Measurements from ENCODE around the gene TRMT1.

Gene TRMT1

DNA sequence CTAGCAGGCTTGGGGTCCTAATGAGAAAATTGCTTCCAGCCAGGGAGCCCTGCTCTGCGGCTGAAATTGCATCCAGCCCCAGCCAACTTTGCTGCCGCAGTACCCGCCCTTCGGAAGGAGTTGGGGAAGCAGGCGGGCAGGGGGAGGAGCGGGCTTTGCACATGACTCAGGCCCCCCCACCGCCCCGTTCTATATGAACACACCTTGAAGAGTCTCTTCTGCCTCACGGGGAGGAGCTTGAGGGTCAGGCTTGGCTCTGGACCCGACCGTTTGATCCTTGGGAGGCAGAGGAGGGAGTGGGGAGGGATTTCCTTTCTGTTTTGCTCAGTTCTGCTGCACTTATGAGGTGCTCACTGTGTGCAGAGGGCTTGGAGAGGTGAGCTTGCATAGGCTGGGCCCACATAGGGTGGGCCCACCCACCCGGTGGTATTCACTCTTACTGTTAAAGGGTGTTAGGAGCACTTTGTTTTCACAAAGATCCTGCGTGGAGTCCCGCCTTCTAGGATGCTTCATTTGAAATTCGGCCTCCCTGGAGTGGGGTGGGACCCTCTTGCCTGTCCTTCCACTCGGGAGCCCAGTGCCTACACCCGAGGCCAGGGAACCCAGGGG is 60.4 kb downstream of the TRMT1 start:
- peak overlapping the region; percentile 96 for H4K8ac ChIP-seq (ENCODE audit: low read length)
- peak overlapping the region; percentile 46 for H2BK120ac ChIP-seq (ENCODE audit: low read depth, low read length)
- H2AFZ ChIP-seq (ENCODE audit: low read depth, low read length) = no peak overlapping the region
- WGBS = 21% methylated on average over 13 of the region's 17 CpGs
- H3K79me1 ChIP-seq (replicated peaks; ENCODE audit: low read length, poor library complexity, severe bottlenecking) = no peaks in the 10 kb centered on the region
- no peak overlapping the region for H3K23ac ChIP-seq (ENCODE audit: low read length in 2 of 2)
- H2BK12ac ChIP-seq (ENCODE audit: low read length in 2 of 2) = peak overlapping the region; percentile 61 to 95
- no peak overlapping the region for H3K4me2 ChIP-seq (ENCODE audit: low read length, poor library complexity, severe bottlenecking)
- H3K9ac ChIP-seq (ENCODE audit: low read length) = peak overlapping the region; percentile 87
- H3K4me1 ChIP-seq (ENCODE audit: control insufficient read depth, insufficient read depth, low read depth, low read length) = peaks cover 83% of the 10 kb centered on the region
- H3K18ac ChIP-seq (ENCODE audit: low read depth in 1 of 2, low read length in 2 of 2) = peak overlapping the region; percentile 65 to 100
- H2BK5ac ChIP-seq (ENCODE audit: low read depth, low read length, poor library complexity, severe bottlenecking) = no peak overlapping the region
- DNase-seq = peak; percentile 29
- peak overlapping the region in 1 of 2 experiments; percentile 69 for H3K4me3 ChIP-seq (ENCODE audit: insufficient read depth in 1 of 2, low read depth in 1 of 2, low read length in 2 of 2)
- H3K36me3 ChIP-seq (ENCODE audit: control insufficient read depth in 1 of 2, insufficient read depth in 2 of 2, low read depth in 1 of 2, low read length in 2 of 2) = peaks cover 2 to 12% of the 10 kb centered on the region in 2 experiments
- H3K14ac ChIP-seq (ENCODE audit: low read length in 2 of 2) = peak overlapping the region in 1 of 2 experiments; percentile 16
- peak overlapping the region; percentile 82 for H2AK5ac ChIP-seq (ENCODE audit: low read length, severe bottlenecking)
- no peaks in the 10 kb centered on the region for H3K9me3 ChIP-seq (ENCODE audit: control insufficient read depth, low read length)
- H4K91ac ChIP-seq (ENCODE audit: low read length) = peak overlapping the region; percentile 99
- H3K4ac ChIP-seq (ENCODE audit: low read depth in 1 of 2, low read length in 2 of 2) = peak overlapping the region; percentile 9 to 93
- no peaks in the 10 kb centered on the region for H3K27me3 ChIP-seq (ENCODE audit: control insufficient read depth in 1 of 2, insufficient read depth in 1 of 2, low read length in 2 of 2)
- peak overlapping the region; percentile 86 for H3K27ac ChIP-seq (ENCODE audit: low read length, poor library complexity, severe bottlenecking)
- H2BK15ac ChIP-seq (ENCODE audit: low read depth, poor library complexity, severe bottlenecking) = peak overlapping the region; percentile 66

DNA sequence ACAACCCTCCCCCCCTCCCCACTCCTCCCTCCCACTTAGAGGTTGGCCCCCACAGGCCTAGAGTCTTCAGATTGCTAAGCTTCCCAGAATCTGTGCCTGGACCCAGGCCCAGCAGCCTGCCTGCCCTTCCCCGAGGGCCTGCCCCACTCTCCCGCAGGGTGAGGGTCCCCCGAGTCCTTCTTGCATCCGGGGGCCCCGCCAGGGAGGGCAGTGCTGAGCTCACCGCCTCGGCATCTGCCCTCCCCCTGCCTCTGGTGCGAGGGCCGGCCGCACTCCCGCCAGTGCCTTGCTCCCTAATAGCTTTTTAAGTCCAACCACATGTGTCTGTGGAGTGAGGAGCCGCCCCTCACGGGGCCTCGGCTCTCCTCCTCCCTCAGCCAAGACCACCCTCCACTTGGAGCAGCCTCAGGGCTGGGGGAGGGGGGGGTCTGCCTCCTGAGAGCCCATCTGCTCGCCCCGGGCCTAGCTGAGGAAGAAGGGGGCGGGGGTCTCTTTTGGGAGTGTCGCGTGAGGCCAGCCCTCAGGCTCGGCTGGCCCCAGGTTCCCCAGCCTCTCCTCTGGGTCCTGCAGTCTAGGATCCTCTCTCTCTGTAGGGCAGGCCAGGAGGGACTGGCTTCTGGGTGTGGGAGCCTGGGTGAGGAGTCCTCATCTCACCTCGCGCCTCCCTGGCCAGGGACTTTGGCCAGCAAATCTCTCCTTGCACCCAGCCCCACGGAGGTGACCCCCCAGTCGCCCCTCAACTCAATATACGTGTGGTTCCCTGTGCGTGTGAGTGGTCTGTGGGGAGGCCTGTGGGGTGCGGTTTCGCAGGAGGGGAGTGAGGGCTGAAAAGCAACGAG is 61.1 kb downstream of the TRMT1 start:
- peak overlapping the region; percentile 88 to 97 for H2BK12ac ChIP-seq (ENCODE audit: low read length in 2 of 2)
- peak overlapping the region; percentile 40 for H3K4me2 ChIP-seq (ENCODE audit: low read length, poor library complexity, severe bottlenecking)
- peak overlapping the region; percentile 46 for H2BK120ac ChIP-seq (ENCODE audit: low read depth, low read length)
- peak overlapping the region; percentile 99 for H4K91ac ChIP-seq (ENCODE audit: low read length)
- peak; percentile 77 for DNase-seq
- H3K4ac ChIP-seq (ENCODE audit: low read depth in 1 of 2, low read length in 2 of 2) = peak overlapping the region; percentile 29 to 98
- H2AK5ac ChIP-seq (ENCODE audit: low read length, severe bottlenecking) = peak overlapping the region; percentile 88
- peak overlapping the region in 1 of 2 experiments; percentile 97 for H3K14ac ChIP-seq (ENCODE audit: low read length in 2 of 2)
- WGBS = 2% methylated on average over 13 of the region's 29 CpGs
- H3K9me3 ChIP-seq (ENCODE audit: control insufficient read depth, low read length) = no peaks in the 10 kb centered on the region
- H3K79me1 ChIP-seq (replicated peaks; ENCODE audit: low read length, poor library complexity, severe bottlenecking) = no peaks in the 10 kb centered on the region
- H3K36me3 ChIP-seq (ENCODE audit: control insufficient read depth in 1 of 2, insufficient read depth in 2 of 2, low read depth in 1 of 2, low read length in 2 of 2) = peaks cover 2 to 15% of the 10 kb centered on the region in 2 experiments
- H2AFZ ChIP-seq (ENCODE audit: low read depth, low read length) = peak overlapping the region; percentile 7
- H2BK5ac ChIP-seq (ENCODE audit: low read depth, low read length, poor library complexity, severe bottlenecking) = peak overlapping the region; percentile 92
- H3K18ac ChIP-seq (ENCODE audit: low read depth in 1 of 2, low read length in 2 of 2) = peak overlapping the region; percentile 65 to 100
- peak overlapping the region; percentile 96 for H4K8ac ChIP-seq (ENCODE audit: low read length)
- peak overlapping the region in 1 of 2 experiments; percentile 59 for H3K23ac ChIP-seq (ENCODE audit: low read length in 2 of 2)
- H3K27ac ChIP-seq (ENCODE audit: low read length, poor library complexity, severe bottlenecking) = peak overlapping the region; percentile 86
- H2BK15ac ChIP-seq (ENCODE audit: low read depth, poor library complexity, severe bottlenecking) = peak overlapping the region; percentile 71
- H3K27me3 ChIP-seq (ENCODE audit: control insufficient read depth in 1 of 2, insufficient read depth in 1 of 2, low read length in 2 of 2) = no peaks in the 10 kb centered on the region
- peak overlapping the region; percentile 87 for H3K9ac ChIP-seq (ENCODE audit: low read length)
- H3K4me3 ChIP-seq (ENCODE audit: insufficient read depth in 1 of 2, low read depth in 1 of 2, low read length in 2 of 2) = peak overlapping the region in 1 of 2 experiments; percentile 69
- peaks cover 83% of the 10 kb centered on the region for H3K4me1 ChIP-seq (ENCODE audit: control insufficient read depth, insufficient read depth, low read depth, low read length)
